ENCODE data around the gene FRMD8. TPM values are rescaled to one million over a fixed set of nuclear protein-coding genes. Genes with fewer than 3 reads are reported as not detected.

The FRMD8 gene
- total RNA-seq, 1 donor from 2014 or later = 39.0 TPM

DNA sequence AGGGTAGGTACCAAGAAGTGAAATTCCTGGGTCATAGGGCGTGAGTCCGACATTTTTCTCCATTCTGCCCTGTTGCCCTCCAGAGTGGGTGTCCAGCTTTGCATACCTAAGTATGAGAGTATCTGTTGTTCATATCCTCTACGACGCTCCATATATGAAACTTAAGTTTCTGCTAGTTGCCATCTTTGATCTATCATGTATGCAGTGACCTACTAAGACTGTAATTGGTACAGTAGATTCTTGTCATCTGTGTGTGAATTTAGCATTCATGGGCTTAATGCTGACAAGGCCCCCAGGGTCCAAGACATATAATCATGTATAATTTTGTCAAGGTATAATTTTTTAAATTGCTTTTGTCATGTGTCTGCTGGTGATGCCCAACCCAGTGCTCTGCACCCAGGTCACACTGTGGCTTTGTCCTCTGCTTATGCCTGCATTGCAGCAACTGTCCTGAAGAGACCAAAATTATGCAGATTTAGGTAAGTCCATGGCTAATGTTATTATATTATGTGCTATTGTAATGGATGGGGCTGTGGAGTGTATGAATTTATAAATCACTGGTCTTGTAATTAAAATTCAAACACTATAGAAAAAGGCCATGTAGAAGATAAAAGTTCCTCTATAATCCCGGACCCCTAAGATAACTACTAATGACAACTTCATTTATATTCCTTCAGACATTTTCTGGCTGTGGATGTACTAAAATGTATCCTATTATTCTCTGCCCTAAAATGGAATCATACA lies 48.4 kb downstream of the FRMD8 start:
- DNase-seq (ENCODE audit: low read depth) = no peak
- TF ChIP-seq CTCF (IDR thresholded peaks at IDR 0.05; ENCODE audit: insufficient read depth, low read length, poor library complexity, severe bottlenecking) = no peak
- peaks cover 2% of the 10 kb centered on the region for H3K36me3 ChIP-seq (ENCODE audit: control insufficient read depth, insufficient read depth, low read length)
- H3K27me3 ChIP-seq (ENCODE audit: control insufficient read depth, insufficient read depth, low read length) = no peaks in the 10 kb centered on the region
- no peak overlapping the region for H3K4me3 ChIP-seq (ENCODE audit: low read depth, low read length)

GRCh38 chr11:65435411-65435931 lies 49.0 kb downstream of the FRMD8 start:
- no peak overlapping the region for H3K4me3 ChIP-seq (ENCODE audit: low read depth, low read length)
- no peaks in the 10 kb centered on the region for H3K27me3 ChIP-seq (ENCODE audit: control insufficient read depth, insufficient read depth, low read length)
- H3K36me3 ChIP-seq (ENCODE audit: control insufficient read depth, insufficient read depth, low read length) = peaks cover 2% of the 10 kb centered on the region
- DNase-seq (ENCODE audit: low read depth) = no peak
- no peak for TF ChIP-seq CTCF (IDR thresholded peaks at IDR 0.05; ENCODE audit: insufficient read depth, low read length, poor library complexity, severe bottlenecking)

GRCh38 chr11:65435981-65436411 lies 49.6 kb downstream of the FRMD8 start:
- no peak for DNase-seq (ENCODE audit: low read depth)
- Histone ChIP-seq H3K4me3 (ENCODE audit: low read depth, low read length) (no peak overlapping the region), H3K27me3 (ENCODE audit: control insufficient read depth, insufficient read depth, low read length) (no peaks in the 10 kb centered on the region), H3K36me3 (ENCODE audit: control insufficient read depth, insufficient read depth, low read length) (peaks cover 2% of the 10 kb centered on the region)
- no peak for TF ChIP-seq CTCF (IDR thresholded peaks at IDR 0.05; ENCODE audit: insufficient read depth, low read length, poor library complexity, severe bottlenecking)

DNA sequence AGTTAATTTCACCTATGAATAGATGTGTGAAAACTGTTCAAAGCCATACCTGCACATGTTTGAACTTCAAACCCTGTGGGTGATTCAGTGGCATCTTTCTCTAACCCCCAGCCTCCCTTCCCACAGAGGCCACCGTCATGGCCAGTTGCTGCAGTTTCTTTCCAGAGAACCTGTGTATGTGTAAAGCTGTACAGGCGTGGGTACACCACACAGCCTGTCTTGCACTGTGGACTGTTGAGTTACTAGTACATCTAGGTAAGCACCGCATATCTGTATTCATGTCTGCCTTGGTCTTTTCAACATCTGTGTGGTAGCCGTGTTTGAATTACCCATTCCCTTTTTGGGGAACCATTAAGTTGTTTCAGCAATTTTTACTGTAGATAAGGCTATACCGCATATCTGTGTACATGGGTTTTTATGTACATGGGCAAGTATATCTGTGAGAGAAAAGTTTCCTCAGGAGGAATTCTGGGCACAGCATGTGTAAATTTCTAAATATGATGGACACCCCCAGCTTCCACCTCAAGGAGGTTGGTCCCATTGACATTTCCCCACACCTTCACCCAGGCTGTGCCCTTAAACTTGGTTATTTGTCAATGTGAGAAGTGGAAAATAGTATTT lies 50.1 kb downstream of the FRMD8 start:
- Histone ChIP-seq H3K4me3 (ENCODE audit: low read depth, low read length) (no peak overlapping the region), H3K27me3 (ENCODE audit: control insufficient read depth, insufficient read depth, low read length) (no peaks in the 10 kb centered on the region), H3K36me3 (ENCODE audit: control insufficient read depth, insufficient read depth, low read length) (peaks cover 2% of the 10 kb centered on the region)
- TF ChIP-seq CTCF (IDR thresholded peaks at IDR 0.05; ENCODE audit: insufficient read depth, low read length, poor library complexity, severe bottlenecking) = no peak
- no peak for DNase-seq (ENCODE audit: low read depth)

- DNase-seq (ENCODE audit: low read depth) = no peak
- no peak overlapping the region for H3K4me3 ChIP-seq (ENCODE audit: low read depth, low read length)
- TF ChIP-seq CTCF (IDR thresholded peaks at IDR 0.05; ENCODE audit: insufficient read depth, low read length, poor library complexity, severe bottlenecking) = no peak
- no peaks in the 10 kb centered on the region for H3K27me3 ChIP-seq (ENCODE audit: control insufficient read depth, insufficient read depth, low read length)
- H3K36me3 ChIP-seq (ENCODE audit: control insufficient read depth, insufficient read depth, low read length) = peaks cover 4% of the 10 kb centered on the region
Measured at GRCh38 chr11:65437436-65438227, 51.2 kb downstream of the FRMD8 start.
